Body of pancreas (tissue), 4 donors: Measurements from ENCODE around the gene LAMB3. TPM values are rescaled to one million over a fixed set of nuclear protein-coding genes. Genes with fewer than 3 reads are reported as not detected.
A peak's percentile ranks its signal among the peaks of the same experiment; 100 is the strongest.

ENCODE experiments used
- ATAC-seq: fragments of 150-250 bp; one replicate; pipeline ENCODE4 v1.9.1; 2016
- DNase-seq, 4 donors: peaks; one replicate each; pipeline ENCODE4 v3.0.0-alpha.2; 2019
- H3K27ac ChIP-seq, 4 donors: fragments of 200-600 bp; sonication (generic); 1 replicate in 3 of 4; 2 replicates in 1 of 4; pipeline versions ENCODE4 v1.5.1 to v1.6.1; 2016 to 2019; ENCODE audit warnings: mild to moderate bottlenecking in 1 of 4, mixed read lengths in 1 of 4, moderate library complexity in 1 of 4
- H3K27me3 ChIP-seq, 2 donors: fragments of 200-600 bp; sonication (generic); one replicate each; pipeline ENCODE4 v1.6.0; 2016; ENCODE audit warnings: mild to moderate bottlenecking in 1 of 2
- H3K36me3 ChIP-seq, 2 donors: fragments of 200-600 bp; sonication (generic); replicated peaks in 1 of 2; 2 replicates each; pipeline ENCODE4 v1.5.1; 2016; ENCODE audit warnings: low read depth in 2 of 2; ENCODE audit not compliant: insufficient read depth in 1 of 2
- H3K4me1 ChIP-seq: fragments of 200-600 bp; sonication (generic); one replicate; pipeline ENCODE4 v1.6.0; 2016
- H3K4me3 ChIP-seq, 2 donors: fragments of 200-600 bp; sonication (generic); 1 replicate in 1 of 2; 2 replicates in 1 of 2; pipeline ENCODE4 v1.5.1; 2016 to 2019
- H3K9me3 ChIP-seq, 3 donors: fragments of 200-600 bp; sonication (generic); 1 replicate in 2 of 3; 2 replicates in 1 of 3; pipeline ENCODE4 v1.5.1; 2016
- CTCF ChIP-seq, 7 experiments: fragments of 450-650 bp in 4 of 7; fragments of 200-600 bp in 3 of 7; sonication (generic) in 3 of 7; IDR thresholded peaks; one replicate each; pipeline ENCODE4 v1.5.1; 2016 to 2019; ENCODE audit warnings: antibody characterized with exemption in 7 of 7
- POLR2A ChIP-seq, 3 donors: fragments of 450-650 bp; IDR thresholded peaks; one replicate each; pipeline ENCODE4 v1.6.1; 2016; ENCODE audit warnings: antibody characterized with exemption in 3 of 3, mild to moderate bottlenecking in 2 of 3
- WGBS, 2 donors: methylation state at CpG; one replicate each; pipeline ENCODE4 v1.1.5; 2017; 5-methylcytosine and 5-hydroxymethylcytosine counted together
- intact Hi-C: fragments of 100-400 bp; cut with DNase I; formaldehyde crosslinking; loops from one replicate; pipeline ENCODE4 v1.15.1; 2023
- microRNA-seq, 2 donors: library from miRNA; unstranded; fragments of <30 nt; microRNA quantifications; one replicate each; pipeline ENCODE4, GENCODE V29; 2016; ENCODE audit warnings: borderline number of aligned reads in 2 of 2, borderline replicate concordance in 2 of 2
- total RNA-seq, 2 donors: library from RNA; depleted of rRNA; stranded (reverse); fragments of >200 nt; gene quantifications; one replicate each; pipeline ENCODE4 v1.1.0, GENCODE V29; 2016

LAMB3 gene
- total RNA-seq, 2 donors from 2014 or later, result 5.3 to 7.3 TPM

GRCh38 chr1:209567698-209568175 is 84.5 kb downstream of the LAMB3 start:
- no peak for TF ChIP-seq CTCF (IDR thresholded peaks at IDR 0.05)
- no peak for TF ChIP-seq POLR2A (IDR thresholded peaks at IDR 0.05)
- WGBS, 2 donors, result 6 to 13% methylated on average over 1 of the region's 1 CpG
- Histone ChIP-seq H3K36me3 (no peaks in the 10 kb centered on the region), H3K4me1 (no peaks in the 10 kb centered on the region), H3K27ac (no peak overlapping the region), H3K9me3 (no peaks in the 10 kb centered on the region), H3K27me3 (no peaks in the 10 kb centered on the region), H3K4me3 (no peak overlapping the region)
- ATAC-seq (no peak), DNase-seq (no peak)
- intact Hi-C loops, result no loop called here

GRCh38 chr1:209565759-209566678 is 86.2 kb downstream of the LAMB3 start:
- peak; percentile 52 to 81 (median 80) for TF ChIP-seq CTCF (IDR thresholded peaks at IDR 0.05)
- TF ChIP-seq POLR2A (IDR thresholded peaks at IDR 0.05), result no peak
- Histone ChIP-seq H3K27ac (no peak overlapping the region), H3K4me1 (no peaks in the 10 kb centered on the region), H3K4me3 (no peak overlapping the region), H3K27me3 (no peaks in the 10 kb centered on the region), H3K36me3 (no peaks in the 10 kb centered on the region), H3K9me3 (no peaks in the 10 kb centered on the region)
- DNase-seq (peak; percentile 84 to 90 (median 88)), ATAC-seq (peak; percentile 88)
- intact Hi-C loops, result no loop called here
- 21 to 28% methylated on average over 15 of the region's 15 CpGs for WGBS, 2 donors

Small RNA genes lying within 50 kb of the gene (microRNA-seq; reads per million reads assigned to microRNA genes)
- 0 reads per million in 2 donors for gene MIR4260

Other genes with a start within 250 kb of the LAMB3 start
- under 1 TPM in 1 of 2 donors, not detected in 1; 0.33 TPM for gene CAMK1G, start 68.7 kb downstream of the LAMB3 start, total RNA-seq
- 100 to 1,000 TPM in 1 of 2 donors, 10 to 100 TPM in 1; 59.9 to 221 TPM for gene G0S2, start 23.0 kb upstream of the LAMB3 start, total RNA-seq
- gene HSD11B1, start 52.4 kb upstream of the LAMB3 start, total RNA-seq, result 1 to 10 TPM in 1 of 2 donors, under 1 TPM in 1; 0.66 to 3.6 TPM
- 1 to 10 TPM; 3.6 to 4.7 TPM for gene TRAF3IP3, start 103.6 kb upstream of the LAMB3 start, total RNA-seq
- 1 to 10 TPM in 1 of 2 donors, under 1 TPM in 1; 0.33 to 1.0 TPM for gene C1orf74, start 132.1 kb upstream of the LAMB3 start, total RNA-seq
- 10 to 100 TPM; 13.2 to 20.0 TPM for gene IRF6, start 153.7 kb upstream of the LAMB3 start, total RNA-seq
- 1 to 10 TPM; 2.0 to 5.7 TPM for gene UTP25, start 175.5 kb upstream of the LAMB3 start, total RNA-seq